Dermis microvascular lymphatic vessel endothelial cell (primary cell): ENCODE results near the gene CCDC190. TPM values are rescaled to one million over a fixed set of nuclear protein-coding genes. Genes with fewer than 3 reads are reported as not detected.
"Not testable (repeated sequence)": the region's sequence is repeated elsewhere in the genome, so short reads cannot be mapped to it uniquely, and the experiment has no call there.

Experiments used
- DNase-seq, 2 donors: peaks; one replicate each; pipeline versions ENCODE4 v3.0.0 to v3.0.0-alpha.2; 2010; ENCODE audit warnings: low read depth in 2 of 2
- total RNA-seq: library from RNA; depleted of rRNA; stranded (reverse); fragments of >200 nt; gene quantifications from 2 replicates; pipeline ENCODE4 v1.2.1, GENCODE V29; 2014

Gene CCDC190
- total RNA-seq, 1 donor from 2014 or later, result not detected

- peak; percentile 40 to 75 for DNase-seq
These were observed 17.1 kb upstream of the CCDC190 start for GRCh38 chr1:162878000-162878596.

GRCh38 chr1:162877412-162877811 lies 16.4 kb upstream of the CCDC190 start:
- no peak for DNase-seq

- no peak for DNase-seq
These were observed 15.8 kb upstream of the CCDC190 start for GRCh38 chr1:162876751-162877150.

GRCh38 chr1:162873671-162874666 lies 13.0 kb upstream of the CCDC190 start:
- DNase-seq, result peak in 1 of 2 donors; percentile 78

- DNase-seq, result no peak
These were observed 12.0 kb upstream of the CCDC190 start for GRCh38 chr1:162872981-162873380.

- not testable (repeated sequence) for DNase-seq
These were observed 10.4 kb upstream of the CCDC190 start for GRCh38 chr1:162871417-162871816.

GRCh38 chr1:162868972-162869371 lies 8.0 kb upstream of the CCDC190 start:
- no peak for DNase-seq

- no peak for DNase-seq
These were observed 650 bp upstream of the CCDC190 start for GRCh38 chr1:162861625-162862024.

GRCh38 chr1:162859191-162859590 lies 1.8 kb downstream of the CCDC190 start:
- DNase-seq, result no peak

- DNase-seq, result peak in 1 of 2 donors; percentile 68
These were observed 3.1 kb downstream of the CCDC190 start for GRCh38 chr1:162857850-162858249.

- peak in 1 of 2 donors; percentile 94 for DNase-seq
These were observed 4.7 kb downstream of the CCDC190 start for GRCh38 chr1:162856260-162856659.

GRCh38 chr1:162855461-162856150 lies 5.4 kb downstream of the CCDC190 start:
- peak in 1 of 2 donors; percentile 32 for DNase-seq

- DNase-seq, result peak; percentile 43 to 86
These were observed 6.6 kb downstream of the CCDC190 start for GRCh38 chr1:162854245-162854882.

GRCh38 chr1:162851341-162851740 lies 9.6 kb downstream of the CCDC190 start:
- DNase-seq, result no peak

GRCh38 chr1:162849711-162850110 lies 11.3 kb downstream of the CCDC190 start:
- DNase-seq, result no peak

- DNase-seq, result peak; percentile 50 to 77
These were observed 13.0 kb downstream of the CCDC190 start for GRCh38 chr1:162847839-162848453.

- peak in 1 of 2 donors; percentile 7 for DNase-seq
These were observed 14.4 kb downstream of the CCDC190 start for GRCh38 chr1:162846256-162847212.

- no peak for DNase-seq
These were observed 16.8 kb downstream of the CCDC190 start for GRCh38 chr1:162844153-162844552.

- DNase-seq, result no peak
These were observed 20.6 kb downstream of the CCDC190 start for GRCh38 chr1:162840250-162840839.
